ENCODE data around the gene SPEG. TPM values are rescaled to one million over a fixed set of nuclear protein-coding genes. Genes with fewer than 3 reads are reported as not detected.

The SPEG gene
- total and polyA plus RNA-seq, 2 of the 13 experiments (the other 11 are each of a cell fraction or from before 2014, with no cell fraction given) = 0.18 to 0.24 TPM

DNA sequence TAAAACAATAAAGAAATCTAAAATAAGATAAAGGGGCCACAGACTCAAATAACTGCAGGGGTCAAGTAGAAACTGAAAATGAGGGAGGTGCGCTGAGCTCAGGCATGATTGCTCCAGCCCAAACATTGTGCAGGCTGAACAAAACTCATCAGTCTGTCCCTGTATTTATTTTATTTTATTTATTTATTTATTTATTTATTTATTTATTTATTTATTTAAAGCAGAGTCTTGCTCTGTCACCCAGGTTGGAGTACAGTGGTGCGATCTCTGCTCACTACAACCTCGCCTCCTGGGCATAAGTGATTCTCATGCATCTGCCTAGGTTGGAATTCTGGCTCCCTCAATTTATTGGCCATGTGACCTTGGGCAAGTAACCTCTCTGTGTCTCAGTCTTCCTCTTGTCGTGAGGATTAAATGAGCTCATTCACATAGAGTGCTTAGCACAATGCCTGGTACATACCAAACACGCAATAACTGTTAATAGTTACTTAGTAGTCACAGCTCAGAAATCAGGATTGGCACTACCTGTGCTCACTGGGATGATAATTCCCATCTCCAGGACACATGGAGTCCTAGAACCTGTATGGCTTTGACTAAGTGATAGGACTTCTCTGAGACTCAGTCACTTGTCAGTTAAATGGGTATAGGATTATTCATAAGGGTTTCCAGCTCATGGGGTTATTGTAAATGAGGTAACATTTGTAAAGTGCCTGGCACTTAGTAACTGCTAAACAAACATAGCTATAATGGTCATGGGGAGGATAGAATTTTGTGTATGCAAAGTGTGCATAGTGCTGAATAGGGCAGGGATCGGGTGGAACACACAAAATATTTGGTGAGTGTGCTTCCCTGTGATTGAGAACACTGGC is 6.0 kb downstream of the SPEG start:
- CTCF ChIA-PET (ENCODE audit: low intra/inter-chr PET ratio, low total read pairs) = no interaction called here
- POLR2A ChIA-PET = no interaction called here
- DNase-seq (ENCODE audit: low spot score) = no peak
- Histone ChIP-seq H3K4me3 (replicated peaks in 1 of 3; ENCODE audit: insufficient read depth in 1 of 3, low read depth in 2 of 3, low read length in 3 of 3) (no peak overlapping the region), H3K27me3 (ENCODE audit: control insufficient read depth in 1 of 2, insufficient read depth in 2 of 2, low read length in 2 of 2) (peaks cover 37 to 90% of the 10 kb centered on the region in 2 experiments), H3K27ac (ENCODE audit: extremely low read length, insufficient read depth, low read length) (no peak overlapping the region), H2AFZ (ENCODE audit: low read length) (no peak overlapping the region), H4K20me1 (ENCODE audit: insufficient read depth, low read length) (no peaks in the 10 kb centered on the region; the same call in 1 of the 2 replicates), H3K4me2 (ENCODE audit: low read depth, low read length) (no peak overlapping the region), H3K79me2 (ENCODE audit: insufficient read depth, low read length) (no peaks in the 10 kb centered on the region), H3K36me3 (replicated peaks in 1 of 2; ENCODE audit: control insufficient read depth in 1 of 2, insufficient read depth in 2 of 2, low read length in 2 of 2) (no peaks in the 10 kb centered on the region), H3K9me3 (ENCODE audit: low read length) (no peaks in the 10 kb centered on the region), H3K4me1 (ENCODE audit: insufficient read depth, low read length) (no peaks in the 10 kb centered on the region), H3K9ac (ENCODE audit: insufficient read depth, low read depth, low read length) (no peak overlapping the region)
- BruUV-seq (replicated peaks) = no TSS peak
- in situ Hi-C loops (cut with HindIII; ENCODE audit: extremely low pct_ligation_motif_present, low pct_unique_long_range_greater_than_20kb) (no loop called here), intact Hi-C loops (cut with micrococcal nuclease; ENCODE audit: unreplicated experiment) (no loop called here)
- 22% methylated on average over 6 of the region's 6 CpGs for WGBS (ENCODE audit: low lambda C conversion rate)
- no peak for FAIRE-seq
- ATAC-seq = no peak
- no peak for TF ChIP-seq GATAD1 (CRISPR knock-in tag; IDR thresholded peaks at IDR 0.05)
- no peak for TF ChIP-seq CBX1 (IDR thresholded peaks at IDR 0.05; ENCODE audit: low read depth)
- no peak for TF ChIP-seq MBD4 (IDR thresholded peaks at IDR 0.05; ENCODE audit: borderline replicate concordance, low read length)
- TF ChIP-seq ZNF878 (CRISPR knock-in tag; IDR thresholded peaks at IDR 0.05) = no peak
- 0 out of 2 replicates have a peak, but pooled peaks have one; percentile 39 for TF ChIP-seq ZNF629 (CRISPR knock-in tag; conservative IDR thresholded peaks at IDR 0.05)

DNA sequence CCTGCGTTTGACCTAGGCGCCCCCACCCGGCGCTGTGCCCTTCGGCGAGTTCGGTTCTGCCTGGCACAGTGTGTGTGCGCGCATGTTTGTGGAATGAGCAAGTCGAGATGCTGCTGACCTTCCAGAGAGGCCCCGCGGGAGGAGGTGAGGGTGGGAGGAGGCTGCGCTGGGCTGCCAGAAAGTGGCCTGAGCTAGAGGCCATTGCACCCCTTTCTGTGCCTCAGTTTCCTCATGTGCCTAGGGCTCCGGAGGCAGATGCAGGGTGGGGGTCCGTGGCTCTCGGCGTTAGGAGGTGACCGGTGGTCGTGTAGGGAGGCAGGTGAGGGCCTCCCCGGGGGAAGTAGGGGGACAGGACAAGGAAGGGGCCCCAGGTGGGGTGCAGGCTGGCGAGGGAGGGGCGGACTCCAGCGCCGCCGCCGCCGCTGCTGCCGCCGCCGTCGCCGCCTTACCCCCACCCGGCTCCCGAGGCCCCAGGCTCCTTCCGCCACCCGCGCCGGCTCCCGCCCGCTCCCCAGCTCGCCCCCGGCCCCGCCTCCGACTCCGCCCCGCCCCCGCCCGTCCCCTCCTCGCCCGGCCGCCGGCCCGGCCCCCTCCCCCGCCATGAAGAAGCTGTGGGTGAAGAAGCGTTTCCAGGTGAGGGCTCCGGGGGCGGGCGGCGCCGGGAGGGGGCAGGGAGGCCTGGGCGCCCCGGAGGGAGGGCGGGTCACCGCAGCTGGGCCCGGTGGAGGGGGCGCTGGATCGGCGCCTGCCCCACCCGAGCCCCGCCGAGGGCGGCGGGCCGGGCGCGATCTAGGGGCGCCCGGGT is 7.0 kb downstream of the SPEG start:
- peak overlapping the region in 1 of 3 experiments; percentile 49; a peak in 2 of 6 replicates for H3K4me3 ChIP-seq (replicated peaks in 1 of 3; ENCODE audit: insufficient read depth in 1 of 3, low read depth in 2 of 3, low read length in 3 of 3)
- no peak overlapping the region for H2AFZ ChIP-seq (ENCODE audit: low read length)
- ATAC-seq (no peak), FAIRE-seq (no peak), DNase-seq (ENCODE audit: low spot score) (no peak)
- TF ChIP-seq HOXA9 (CRISPR knock-in tag; IDR thresholded peaks at IDR 0.05; ENCODE audit: borderline replicate concordance) (0 out of 2 replicates have a peak, but pooled peaks have one; percentile 34), NRL (CRISPR knock-in tag; IDR thresholded peaks at IDR 0.05; ENCODE audit: borderline replicate concordance) (0 out of 2 replicates have a peak, but pooled peaks have one; percentile 49), POLR2G (IDR thresholded peaks at IDR 0.05; ENCODE audit: low read depth, low read length) (no peak), GATA4 (IDR thresholded peaks at IDR 0.05; ENCODE audit: borderline replicate concordance, low read depth) (no peak), MTF2 (CRISPR knock-in tag; IDR thresholded peaks at IDR 0.05; ENCODE audit: borderline replicate concordance) (peak; percentile 46; the same call in 1 of the 2 replicates)
- TF ChIP-seq, protein P1, sequence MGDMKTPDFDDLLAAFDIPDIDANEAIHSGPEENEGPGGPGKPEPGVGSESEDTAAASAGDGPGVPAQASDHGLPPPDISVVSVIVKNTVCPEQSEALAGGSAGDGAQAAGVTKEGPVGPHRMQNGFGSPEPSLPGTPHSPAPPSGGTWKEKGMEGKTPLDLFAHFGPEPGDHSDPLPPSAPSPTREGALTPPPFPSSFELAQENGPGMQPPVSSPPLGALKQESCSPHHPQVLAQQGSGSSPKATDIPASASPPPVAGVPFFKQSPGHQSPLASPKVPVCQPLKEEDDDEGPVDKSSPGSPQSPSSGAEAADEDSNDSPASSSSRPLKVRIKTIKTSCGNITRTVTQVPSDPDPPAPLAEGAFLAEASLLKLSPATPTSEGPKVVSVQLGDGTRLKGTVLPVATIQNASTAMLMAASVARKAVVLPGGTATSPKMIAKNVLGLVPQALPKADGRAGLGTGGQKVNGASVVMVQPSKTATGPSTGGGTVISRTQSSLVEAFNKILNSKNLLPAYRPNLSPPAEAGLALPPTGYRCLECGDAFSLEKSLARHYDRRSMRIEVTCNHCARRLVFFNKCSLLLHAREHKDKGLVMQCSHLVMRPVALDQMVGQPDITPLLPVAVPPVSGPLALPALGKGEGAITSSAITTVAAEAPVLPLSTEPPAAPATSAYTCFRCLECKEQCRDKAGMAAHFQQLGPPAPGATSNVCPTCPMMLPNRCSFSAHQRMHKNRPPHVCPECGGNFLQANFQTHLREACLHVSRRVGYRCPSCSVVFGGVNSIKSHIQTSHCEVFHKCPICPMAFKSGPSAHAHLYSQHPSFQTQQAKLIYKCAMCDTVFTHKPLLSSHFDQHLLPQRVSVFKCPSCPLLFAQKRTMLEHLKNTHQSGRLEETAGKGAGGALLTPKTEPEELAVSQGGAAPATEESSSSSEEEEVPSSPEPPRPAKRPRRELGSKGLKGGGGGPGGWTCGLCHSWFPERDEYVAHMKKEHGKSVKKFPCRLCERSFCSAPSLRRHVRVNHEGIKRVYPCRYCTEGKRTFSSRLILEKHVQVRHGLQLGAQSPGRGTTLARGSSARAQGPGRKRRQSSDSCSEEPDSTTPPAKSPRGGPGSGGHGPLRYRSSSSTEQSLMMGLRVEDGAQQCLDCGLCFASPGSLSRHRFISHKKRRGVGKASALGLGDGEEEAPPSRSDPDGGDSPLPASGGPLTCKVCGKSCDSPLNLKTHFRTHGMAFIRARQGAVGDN (CRISPR knock-in tag; IDR thresholded peaks at IDR 0.05) = peak; percentile 28; the same call in 1 of the 2 replicates
- intact Hi-C loops (cut with micrococcal nuclease; ENCODE audit: unreplicated experiment) = no loop called here
- no peaks in the 10 kb centered on the region for H3K9me3 ChIP-seq (ENCODE audit: low read length)
- CTCF ChIA-PET (ENCODE audit: low intra/inter-chr PET ratio, low total read pairs) = no interaction called here
- H3K27ac ChIP-seq (ENCODE audit: extremely low read length, insufficient read depth, low read length) = no peak overlapping the region
- WGBS (ENCODE audit: low lambda C conversion rate) = 10% methylated on average over 32 of the region's 78 CpGs
- H3K9ac ChIP-seq (ENCODE audit: insufficient read depth, low read depth, low read length) = no peak overlapping the region
- POLR2A ChIA-PET = no interaction called here
- BruUV-seq (replicated peaks) = no TSS peak
- peaks cover 4% of the 10 kb centered on the region; the same call in 1 of the 2 replicates for H4K20me1 ChIP-seq (ENCODE audit: insufficient read depth, low read length)
- no peaks in the 10 kb centered on the region for H3K4me1 ChIP-seq (ENCODE audit: insufficient read depth, low read length)
- peaks cover 39 to 90% of the 10 kb centered on the region in 2 experiments for H3K27me3 ChIP-seq (ENCODE audit: control insufficient read depth in 1 of 2, insufficient read depth in 2 of 2, low read length in 2 of 2)
- peak overlapping the region; percentile 54; the same call in 1 of the 2 replicates for H3K4me2 ChIP-seq (ENCODE audit: low read depth, low read length)
- H3K36me3 ChIP-seq (replicated peaks in 1 of 2; ENCODE audit: control insufficient read depth in 1 of 2, insufficient read depth in 2 of 2, low read length in 2 of 2) = no peaks in the 10 kb centered on the region
- in situ Hi-C loops (cut with HindIII; ENCODE audit: extremely low pct_ligation_motif_present, low pct_unique_long_range_greater_than_20kb) = no loop called here
- H3K79me2 ChIP-seq (ENCODE audit: insufficient read depth, low read length) = no peaks in the 10 kb centered on the region
